Measurements from ENCODE around the gene KCTD5.

DNA sequence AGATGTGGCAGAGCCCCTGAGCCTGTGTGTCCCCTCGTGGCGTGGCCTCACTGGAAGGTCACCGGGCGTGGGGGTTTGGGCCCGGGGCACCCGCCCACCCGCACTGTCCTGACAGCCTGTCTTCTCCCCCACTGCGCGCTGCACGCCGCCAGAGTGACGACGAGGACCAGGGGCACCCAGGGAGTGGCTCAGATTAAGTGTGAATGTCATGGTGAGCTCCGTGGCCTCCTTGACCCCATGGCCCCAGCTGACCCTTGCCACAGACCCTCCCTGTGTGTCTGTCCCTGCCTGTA, 22.6 kb downstream of the KCTD5 start:
- TF ChIP-seq CREB1 (CRISPR knock-in tag; IDR thresholded peaks at IDR 0.05) = no peak
- TF ChIP-seq GABPB1 (CRISPR knock-in tag; IDR thresholded peaks at IDR 0.05) = no peak
- TF ChIP-seq, protein P1, sequence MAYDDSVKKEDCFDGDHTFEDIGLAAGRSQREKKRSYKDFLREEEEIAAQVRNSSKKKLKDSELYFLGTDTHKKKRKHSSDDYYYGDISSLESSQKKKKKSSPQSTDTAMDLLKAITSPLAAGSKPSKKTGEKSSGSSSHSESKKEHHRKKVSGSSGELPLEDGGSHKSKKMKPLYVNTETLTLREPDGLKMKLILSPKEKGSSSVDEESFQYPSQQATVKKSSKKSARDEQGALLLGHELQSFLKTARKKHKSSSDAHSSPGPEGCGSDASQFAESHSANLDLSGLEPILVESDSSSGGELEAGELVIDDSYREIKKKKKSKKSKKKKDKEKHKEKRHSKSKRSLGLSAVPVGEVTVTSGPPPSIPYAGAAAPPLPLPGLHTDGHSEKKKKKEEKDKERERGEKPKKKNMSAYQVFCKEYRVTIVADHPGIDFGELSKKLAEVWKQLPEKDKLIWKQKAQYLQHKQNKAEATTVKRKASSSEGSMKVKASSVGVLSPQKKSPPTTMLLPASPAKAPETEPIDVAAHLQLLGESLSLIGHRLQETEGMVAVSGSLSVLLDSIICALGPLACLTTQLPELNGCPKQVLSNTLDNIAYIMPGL (CRISPR knock-in tag; IDR thresholded peaks at IDR 0.05) = no peak
- TF ChIP-seq CTCF (IDR thresholded peaks at IDR 0.05) = no peak
- TF ChIP-seq RORB (CRISPR knock-in tag; IDR thresholded peaks at IDR 0.05) = no peak
- no peak for TF ChIP-seq CBFB (CRISPR knock-in tag; IDR thresholded peaks at IDR 0.05; ENCODE audit: low read depth)
- no peak for TF ChIP-seq ZNF232 (CRISPR knock-in tag; IDR thresholded peaks at IDR 0.05)
- TF ChIP-seq ESRRA (CRISPR knock-in tag; IDR thresholded peaks at IDR 0.05; ENCODE audit: borderline replicate concordance) = no peak
- no peak for TF ChIP-seq NR1H2 (CRISPR knock-in tag; IDR thresholded peaks at IDR 0.05)
- TF ChIP-seq NFYB (CRISPR knock-in tag; conservative IDR thresholded peaks at IDR 0.05; ENCODE audit: low read depth) = no peak
- no peak for TF ChIP-seq ATF3 (CRISPR knock-in tag; conservative IDR thresholded peaks at IDR 0.05)
- no peak for TF ChIP-seq NR2C2 (CRISPR knock-in tag; IDR thresholded peaks at IDR 0.05)
- TF ChIP-seq SMAD3 (CRISPR knock-in tag; IDR thresholded peaks at IDR 0.05; ENCODE audit: borderline replicate concordance) = no peak
